HEK293T (cell line): ENCODE results near the gene MSX1.

Experiments used
- ARNT ChIP-seq: fragments of 450-650 bp; IDR thresholded peaks from 2 replicates; pipeline ENCODE4 v1.6.1; 2017; ENCODE audit warnings: mild to moderate bottlenecking
- BHLHE40 ChIP-seq: fragments of 450-650 bp; IDR thresholded peaks from 2 replicates; pipeline ENCODE4 v1.6.1; 2016; ENCODE audit warnings: mild to moderate bottlenecking, moderate library complexity, borderline replicate concordance
- ELF4 ChIP-seq: fragments of 450-650 bp; IDR thresholded peaks from 2 replicates; pipeline ENCODE4 v1.6.1; 2017; ENCODE audit warnings: antibody characterized with exemption
- FOXA1 ChIP-seq: fragments of 450-650 bp; IDR thresholded peaks from 2 replicates; pipeline ENCODE4 v1.6.1; 2016; ENCODE audit warnings: mild to moderate bottlenecking
- FOXK2 ChIP-seq: fragments of 450-650 bp; IDR thresholded peaks from 2 replicates; pipeline ENCODE4 v1.6.1; 2016; ENCODE audit warnings: mild to moderate bottlenecking
- FOXM1 ChIP-seq: fragments of 450-650 bp; IDR thresholded peaks from 2 replicates; pipeline ENCODE4 v1.6.1; 2017; ENCODE audit warnings: mild to moderate bottlenecking, borderline replicate concordance
- HDGF ChIP-seq: fragments of 450-650 bp; IDR thresholded peaks from 2 replicates; pipeline ENCODE4 v1.6.1; 2017; ENCODE audit warnings: antibody characterized with exemption, borderline replicate concordance
- L3MBTL2 ChIP-seq: fragments of 450-650 bp; conservative IDR thresholded peaks from 2 replicates; pipeline ENCODE4 v1.6.1; 2016; ENCODE audit warnings: mild to moderate bottlenecking
- PKNOX1 ChIP-seq: fragments of 450-650 bp; IDR thresholded peaks from 2 replicates; pipeline ENCODE4 v1.6.1; 2016
- SP1 ChIP-seq: fragments of 450-650 bp; IDR thresholded peaks from 2 replicates; pipeline ENCODE4 v1.6.1; 2017
- SUZ12 ChIP-seq: fragments of 450-650 bp; IDR thresholded peaks from 2 replicates; pipeline ENCODE4 v1.6.1; 2016; ENCODE audit warnings: mild to moderate bottlenecking

DNA sequence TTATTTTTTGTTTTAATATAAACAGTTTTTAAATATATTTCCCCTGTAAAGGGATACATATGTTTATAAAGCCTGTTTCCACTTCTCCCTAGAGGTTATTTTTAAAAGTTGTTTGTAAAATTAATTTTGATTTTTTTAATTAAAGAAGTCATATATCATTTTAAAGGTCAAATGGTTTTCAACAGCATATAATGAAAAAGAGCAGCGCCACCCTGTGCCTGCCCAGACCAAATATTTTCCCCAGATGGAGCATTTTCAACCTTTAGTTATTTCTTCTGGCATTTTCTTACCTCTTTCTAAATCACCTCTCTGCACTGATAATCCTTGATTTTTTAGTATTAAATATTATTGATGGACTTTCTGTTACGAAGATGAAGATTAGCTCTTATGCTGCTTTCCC, 21.0 kb downstream of the MSX1 start:
- TF ChIP-seq SUZ12 (no peak), SP1 (no peak), ELF4 (no peak), FOXM1 (no peak), L3MBTL2 (no peak), PKNOX1 (no peak), FOXA1 (no peak), FOXK2 (no peak), ARNT (no peak), BHLHE40 (no peak), HDGF (no peak)
